Spinal cord (tissue), 10 donors: Measurements from ENCODE around the gene SAE1. TPM values are rescaled to one million over a fixed set of nuclear protein-coding genes. Genes with fewer than 3 reads are reported as not detected.

ENCODE experiments used
- DNase-seq, 6 donors: peaks; one replicate each; pipeline versions ENCODE4 v3.0.0 to v3.0.0-alpha.2; 2013 to 2015; ENCODE audit warnings: low spot score in 6 of 6, low read depth in 4 of 6
- H3K27ac ChIP-seq: one replicate; pipeline ENCODE4 v1.5.1; 2013; ENCODE audit warnings: low read depth, low read length, control low read depth
- H3K27me3 ChIP-seq: one replicate; pipeline ENCODE4 v1.6.1; 2013; ENCODE audit warnings: low read length; ENCODE audit not compliant: control insufficient read depth, insufficient read depth
- H3K36me3 ChIP-seq: one replicate; pipeline ENCODE4 v1.6.1; 2013; ENCODE audit warnings: low read length; ENCODE audit not compliant: control insufficient read depth, insufficient read depth
- H3K4me1 ChIP-seq: one replicate; pipeline ENCODE4 v1.6.1; 2013; ENCODE audit warnings: low read length; ENCODE audit not compliant: control insufficient read depth, insufficient read depth
- H3K4me3 ChIP-seq: one replicate; pipeline ENCODE4 v1.5.1; 2013; ENCODE audit warnings: low read depth, low read length, control low read depth
- H3K9me3 ChIP-seq: one replicate; pipeline ENCODE4 v1.6.1; 2013; ENCODE audit warnings: low read length; ENCODE audit not compliant: control insufficient read depth, insufficient read depth
- WGBS: methylation state at CpG from one replicate; pipeline ENCODE4 v1.1.5; 2013; ENCODE audit warnings: missing lambda C conversion rate; ENCODE audit not compliant: insufficient coverage; 5-methylcytosine and 5-hydroxymethylcytosine counted together
- polyA plus RNA-seq, 2 donors: library from polyadenylated mRNA; unstranded; fragments of 120-200 nt; gene quantifications; one replicate each; pipeline ENCODE4 v1.2.1, GENCODE V29; 2013; ENCODE audit not compliant: insufficient read length in 2 of 2
- total RNA-seq, 2 donors: library from RNA; depleted of rRNA in 1 of 2; stranded (reverse); fragments of 120-200 nt in 1 of 2; fragments of >200 nt in 1 of 2; gene quantifications; one replicate each; pipeline versions ENCODE4 v1.2.3 to v1.2.4, GENCODE V29; 2013 to 2014
- donor health status: healthy.

The SAE1 gene
- total and polyA plus RNA-seq, 4 donors: 89.8 to 121 (median 106) TPM

DNA sequence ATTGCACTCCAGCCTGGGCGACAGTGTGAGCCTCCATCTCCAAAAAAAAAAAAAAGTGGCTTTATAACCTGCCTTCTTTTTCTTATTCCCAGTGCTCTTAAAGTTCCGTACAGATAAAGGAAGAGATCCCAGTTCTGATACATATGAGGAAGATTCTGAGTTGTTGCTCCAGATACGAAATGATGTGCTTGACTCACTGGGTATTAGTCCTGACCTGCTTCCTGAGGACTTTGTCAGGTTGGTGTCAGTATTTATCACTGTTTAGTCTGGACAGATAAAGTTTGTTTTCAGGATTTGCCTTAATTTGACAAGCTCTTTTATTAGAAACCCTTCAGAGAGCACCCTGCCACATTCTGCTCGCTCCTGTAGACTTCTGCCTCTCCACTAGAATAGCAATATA is 66.5 kb downstream of the SAE1 start:
- no peak overlapping the region for H3K27ac ChIP-seq
- H3K4me1 ChIP-seq: peaks cover 5% of the 10 kb centered on the region
- no peaks in the 10 kb centered on the region for H3K27me3 ChIP-seq
- H3K4me3 ChIP-seq: no peak overlapping the region
- H3K9me3 ChIP-seq: no peaks in the 10 kb centered on the region
- WGBS: no CpG with 5 or more reads among the region's 4 CpGs
- no peak for DNase-seq
- H3K36me3 ChIP-seq: peaks cover 32% of the 10 kb centered on the region

DNA sequence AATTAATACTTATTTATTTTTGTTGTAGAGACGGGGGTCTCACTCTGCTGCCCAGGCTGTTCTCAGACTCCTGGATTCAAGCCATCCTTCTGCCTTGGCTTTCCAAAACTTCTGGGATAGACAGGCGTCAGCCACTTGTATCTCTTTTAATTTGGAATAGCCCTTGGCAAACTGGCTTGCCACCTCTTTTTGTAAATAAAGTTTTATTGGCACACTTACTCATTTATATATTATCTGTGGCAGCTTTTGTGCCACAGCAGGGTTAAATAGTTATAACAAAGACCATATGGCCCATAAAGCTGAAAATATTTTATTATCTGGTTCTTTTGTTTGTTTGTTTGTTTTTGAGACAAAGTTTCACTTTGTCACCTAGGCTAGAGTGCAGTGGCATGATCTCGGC is 69.9 kb downstream of the SAE1 start:
- WGBS: 80% methylated on average over 2 of the region's 3 CpGs
- peaks cover 50% of the 10 kb centered on the region for H3K36me3 ChIP-seq
- no peak for DNase-seq

DNA sequence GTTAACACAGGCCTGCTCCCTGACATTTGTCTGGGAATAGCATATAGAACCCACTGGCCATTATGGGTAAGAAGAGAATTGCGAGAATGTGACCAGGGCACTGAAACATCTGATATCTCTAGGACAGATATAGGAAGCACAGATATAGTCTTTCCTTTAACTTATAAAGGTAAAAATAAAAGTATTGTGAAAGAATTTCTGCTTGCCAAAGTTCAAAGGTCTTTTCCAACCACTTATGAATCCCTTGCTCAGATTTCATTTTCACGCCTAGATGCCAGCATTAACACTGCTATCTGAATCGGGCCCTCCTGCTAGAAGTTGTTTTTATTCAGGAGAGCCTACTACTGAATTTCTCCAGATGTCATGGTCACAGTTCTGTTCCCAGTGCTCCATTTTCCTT is 72.6 kb downstream of the SAE1 start:
- Histone ChIP-seq H3K4me1 (peaks cover 5% of the 10 kb centered on the region), H3K9me3 (no peaks in the 10 kb centered on the region), H3K27ac (no peak overlapping the region), H3K27me3 (no peaks in the 10 kb centered on the region), H3K36me3 (peaks cover 50% of the 10 kb centered on the region), H3K4me3 (no peak overlapping the region)
- DNase-seq: no peak
- WGBS: 94% methylated on average over 2 of the region's 3 CpGs

More for the DNA sequence above, 69.9 kb downstream of the SAE1 start:
- H3K27me3 ChIP-seq: no peaks in the 10 kb centered on the region
- peaks cover 5% of the 10 kb centered on the region for H3K4me1 ChIP-seq
- H3K4me3 ChIP-seq: no peak overlapping the region
- no peaks in the 10 kb centered on the region for H3K9me3 ChIP-seq
- H3K27ac ChIP-seq: no peak overlapping the region

DNA sequence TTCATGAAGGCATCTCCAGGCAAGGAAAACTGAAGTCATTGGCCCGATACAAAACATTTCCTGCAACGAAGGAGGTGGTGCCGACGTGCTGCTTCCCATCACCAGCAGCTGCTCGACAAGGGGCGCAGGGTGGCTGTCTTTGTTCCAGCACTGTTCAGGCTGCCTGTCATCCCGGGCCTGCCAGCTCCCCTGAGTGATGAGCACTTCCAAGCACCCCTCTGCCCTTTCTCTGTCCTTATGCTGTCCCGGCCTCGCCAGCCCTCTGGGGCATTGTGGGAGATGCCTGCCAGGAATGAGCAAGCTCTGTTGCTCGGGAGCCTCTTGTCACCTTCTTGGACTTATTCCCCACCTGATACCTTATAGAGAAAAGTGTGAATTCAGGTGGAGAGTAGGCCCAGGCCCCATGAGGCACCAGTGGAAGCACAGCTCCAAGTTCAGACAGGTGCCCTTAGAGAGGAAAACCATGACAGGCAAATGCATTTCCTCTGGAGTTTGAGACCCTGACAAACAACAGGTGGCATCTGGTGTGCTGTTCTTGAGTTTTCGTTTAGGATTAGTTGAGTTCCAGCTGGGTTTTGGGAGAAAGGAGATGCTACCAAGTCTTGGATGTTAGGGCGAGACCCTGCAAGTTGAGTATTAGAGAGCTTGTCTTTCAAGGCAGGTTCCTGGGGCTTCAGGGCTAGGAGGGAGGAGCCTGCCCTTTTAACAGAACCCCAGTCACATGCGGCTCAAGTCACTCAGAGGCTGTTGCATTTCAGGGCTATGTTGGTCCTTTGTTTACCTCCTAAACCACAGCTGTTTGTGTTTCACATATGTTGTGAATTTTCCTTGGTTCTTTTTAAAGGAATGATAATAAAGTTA is 78.9 kb downstream of the SAE1 start:
- 67% methylated on average over 9 of the region's 13 CpGs for WGBS
- DNase-seq: no peak
- H3K27ac ChIP-seq: no peak overlapping the region

DNA sequence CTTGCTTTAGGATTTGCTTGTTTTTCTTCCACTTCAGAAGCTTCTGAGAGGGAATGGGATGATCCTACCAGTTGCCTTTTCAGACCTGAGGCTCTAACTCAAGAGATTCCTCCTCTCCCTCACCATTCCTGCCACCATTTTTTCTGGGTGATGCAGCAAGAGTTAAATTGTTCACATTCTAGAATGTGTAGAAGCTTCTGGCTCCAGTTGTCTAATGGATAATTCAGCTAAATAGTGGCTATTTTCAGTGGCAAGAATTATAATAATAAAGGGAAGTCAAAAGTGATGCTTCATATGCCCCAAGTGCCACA is 79.5 kb downstream of the SAE1 start:
- no peak for DNase-seq
- Histone ChIP-seq H3K27ac (no peak overlapping the region), H3K27me3 (no peaks in the 10 kb centered on the region), H3K4me3 (no peak overlapping the region), H3K4me1 (peaks cover 3% of the 10 kb centered on the region), H3K36me3 (peaks cover 42% of the 10 kb centered on the region), H3K9me3 (no peaks in the 10 kb centered on the region)

More for the DNA sequence above, 78.9 kb downstream of the SAE1 start:
- Histone ChIP-seq H3K4me3 (no peak overlapping the region), H3K36me3 (peaks cover 48% of the 10 kb centered on the region), H3K9me3 (no peaks in the 10 kb centered on the region), H3K4me1 (peaks cover 3% of the 10 kb centered on the region), H3K27me3 (no peaks in the 10 kb centered on the region)

DNA sequence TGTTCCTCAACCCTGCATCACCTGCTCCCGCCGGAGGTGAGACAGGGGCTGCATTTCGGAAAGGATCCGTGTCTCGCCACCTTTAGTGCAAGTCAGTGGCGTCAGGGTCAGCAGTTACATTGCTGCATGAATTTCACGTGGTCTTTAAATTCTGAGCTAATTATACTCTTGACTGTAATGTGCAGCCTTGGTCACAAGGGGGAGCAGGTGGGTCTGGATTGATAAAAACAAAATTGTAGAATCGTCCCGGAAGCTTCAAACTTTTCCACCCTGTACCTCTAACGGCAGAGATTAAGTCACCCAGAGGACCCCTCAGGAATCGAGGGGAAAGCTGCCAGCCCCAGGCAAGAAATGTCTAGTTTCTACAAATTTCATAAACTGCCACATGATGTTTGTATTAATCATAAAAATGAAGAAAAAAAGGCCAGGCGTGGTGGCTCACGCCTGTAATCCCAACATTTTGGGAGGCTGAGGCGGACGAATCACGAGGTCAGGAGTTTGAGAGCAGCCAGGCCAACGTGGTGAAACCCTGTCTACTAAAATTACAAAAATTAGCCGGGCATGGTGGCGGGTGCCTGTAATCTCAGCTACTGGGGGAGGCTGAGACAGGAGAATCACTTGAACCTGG is 80.2 kb downstream of the SAE1 start:
- H3K36me3 ChIP-seq: peaks cover 40% of the 10 kb centered on the region
- WGBS: 54% methylated on average over 12 of the region's 19 CpGs
- DNase-seq: peak in 2 of 6 donors; percentile 85 to 92

DNA sequence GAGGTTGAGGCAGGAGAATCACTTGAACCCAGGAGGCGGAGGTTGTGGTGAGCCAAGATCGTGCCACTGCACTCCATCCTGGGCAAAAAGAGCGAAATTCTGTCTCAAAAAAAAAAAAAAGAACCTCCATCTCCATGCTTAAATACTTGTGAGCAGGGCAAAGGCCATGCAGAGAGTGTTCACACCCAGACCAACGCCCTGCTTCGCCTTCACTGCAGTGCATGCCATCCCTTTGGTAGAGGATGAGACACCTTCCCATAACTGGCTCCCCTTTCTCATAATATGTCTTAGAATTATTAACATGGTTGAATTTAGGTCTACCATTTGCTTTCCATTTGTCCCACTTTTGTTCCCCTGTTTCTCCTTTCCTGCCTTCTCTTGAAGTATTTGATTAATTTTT is 84.9 kb downstream of the SAE1 start:
- Histone ChIP-seq H3K36me3 (peaks cover 19% of the 10 kb centered on the region), H3K27ac (no peak overlapping the region), H3K4me1 (peaks cover 3% of the 10 kb centered on the region), H3K27me3 (no peaks in the 10 kb centered on the region), H3K9me3 (no peaks in the 10 kb centered on the region), H3K4me3 (no peak overlapping the region)
- 100% methylated on average over 3 of the region's 5 CpGs for WGBS
- no peak for DNase-seq

More for the DNA sequence above, 80.2 kb downstream of the SAE1 start:
- H3K4me3 ChIP-seq: no peak overlapping the region
- no peak overlapping the region for H3K27ac ChIP-seq
- peaks cover 3% of the 10 kb centered on the region for H3K4me1 ChIP-seq
- no peaks in the 10 kb centered on the region for H3K27me3 ChIP-seq
- no peaks in the 10 kb centered on the region for H3K9me3 ChIP-seq

DNA sequence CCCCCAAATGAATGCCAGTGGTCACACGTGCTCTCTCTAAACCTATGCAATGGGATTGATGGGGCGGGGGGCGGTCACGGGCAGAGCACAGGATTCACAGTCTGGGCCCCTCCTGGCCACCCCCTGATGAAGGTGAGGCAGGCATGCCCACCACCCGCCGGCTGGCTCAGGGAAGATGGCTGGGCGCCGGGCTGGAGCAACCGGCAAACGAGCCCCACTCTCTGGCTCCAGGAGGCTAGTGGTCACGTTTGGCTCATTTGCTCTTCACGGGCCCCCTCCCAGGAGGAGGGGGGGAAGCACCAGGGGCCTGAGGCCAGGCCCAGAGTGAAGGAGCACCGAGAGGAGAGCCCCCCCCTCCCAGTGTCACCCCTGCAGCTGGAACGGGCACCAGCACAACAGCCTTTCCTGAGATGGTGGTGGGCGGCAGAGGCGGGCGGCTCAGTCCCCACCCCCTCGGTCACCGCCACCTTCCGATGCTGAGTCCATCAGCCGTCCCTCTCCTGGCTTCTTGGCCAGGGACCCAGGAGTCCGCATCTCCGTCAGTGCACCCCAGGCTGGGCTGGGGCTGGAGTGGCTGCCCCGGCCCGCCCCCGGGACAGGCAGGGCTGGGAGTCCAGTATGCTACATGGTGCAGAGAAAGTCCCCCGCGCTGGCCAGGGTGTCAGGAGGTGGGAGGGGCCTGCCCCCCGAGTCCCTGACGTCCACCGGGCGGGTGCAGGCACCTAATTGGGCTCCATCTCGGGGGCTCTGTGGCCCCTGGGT is 90.6 kb downstream of the SAE1 start:
- H3K27me3 ChIP-seq: no peaks in the 10 kb centered on the region
- H3K4me3 ChIP-seq: no peak overlapping the region
- peaks cover 22% of the 10 kb centered on the region for H3K36me3 ChIP-seq
- DNase-seq: no peak
- H3K27ac ChIP-seq: no peak overlapping the region
- no peaks in the 10 kb centered on the region for H3K9me3 ChIP-seq
- H3K4me1 ChIP-seq: peaks cover 5% of the 10 kb centered on the region
- 73% methylated on average over 29 of the region's 33 CpGs for WGBS

DNA sequence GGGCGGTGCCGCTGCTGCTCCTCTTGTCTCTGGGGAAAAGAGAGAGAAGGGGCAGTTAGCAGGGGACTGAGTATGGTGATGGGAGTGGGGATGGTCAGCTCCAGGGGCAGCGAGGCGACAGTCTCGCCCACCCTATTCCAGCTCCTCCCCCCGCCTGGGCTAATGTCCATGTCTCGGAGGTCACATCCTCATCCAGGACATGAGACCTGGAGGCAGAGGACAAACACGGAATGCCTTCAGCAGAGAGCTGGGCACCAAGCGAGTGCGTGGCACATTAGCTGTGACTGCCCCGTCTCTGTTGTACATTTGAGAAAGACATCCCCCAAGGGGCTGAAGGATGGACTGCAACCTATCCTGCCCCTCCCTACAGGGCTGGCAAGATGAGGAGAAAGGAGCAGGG is 91.3 kb downstream of the SAE1 start:
- 86% methylated on average over 8 of the region's 11 CpGs for WGBS
- Histone ChIP-seq H3K4me1 (peaks cover 12% of the 10 kb centered on the region), H3K27ac (no peak overlapping the region)

More for the DNA sequence above, 91.3 kb downstream of the SAE1 start:
- DNase-seq: no peak
- no peaks in the 10 kb centered on the region for H3K27me3 ChIP-seq
- H3K36me3 ChIP-seq: peaks cover 22% of the 10 kb centered on the region
- H3K4me3 ChIP-seq: no peak overlapping the region
- no peaks in the 10 kb centered on the region for H3K9me3 ChIP-seq
